Eye (tissue), 1 donor: Measurements from ENCODE around the gene CCP110.

Experiments
- DNase-seq: peaks from one replicate; pipeline ENCODE4 v3.0.0-alpha.2; 2015

Gene CCP110

DNA sequence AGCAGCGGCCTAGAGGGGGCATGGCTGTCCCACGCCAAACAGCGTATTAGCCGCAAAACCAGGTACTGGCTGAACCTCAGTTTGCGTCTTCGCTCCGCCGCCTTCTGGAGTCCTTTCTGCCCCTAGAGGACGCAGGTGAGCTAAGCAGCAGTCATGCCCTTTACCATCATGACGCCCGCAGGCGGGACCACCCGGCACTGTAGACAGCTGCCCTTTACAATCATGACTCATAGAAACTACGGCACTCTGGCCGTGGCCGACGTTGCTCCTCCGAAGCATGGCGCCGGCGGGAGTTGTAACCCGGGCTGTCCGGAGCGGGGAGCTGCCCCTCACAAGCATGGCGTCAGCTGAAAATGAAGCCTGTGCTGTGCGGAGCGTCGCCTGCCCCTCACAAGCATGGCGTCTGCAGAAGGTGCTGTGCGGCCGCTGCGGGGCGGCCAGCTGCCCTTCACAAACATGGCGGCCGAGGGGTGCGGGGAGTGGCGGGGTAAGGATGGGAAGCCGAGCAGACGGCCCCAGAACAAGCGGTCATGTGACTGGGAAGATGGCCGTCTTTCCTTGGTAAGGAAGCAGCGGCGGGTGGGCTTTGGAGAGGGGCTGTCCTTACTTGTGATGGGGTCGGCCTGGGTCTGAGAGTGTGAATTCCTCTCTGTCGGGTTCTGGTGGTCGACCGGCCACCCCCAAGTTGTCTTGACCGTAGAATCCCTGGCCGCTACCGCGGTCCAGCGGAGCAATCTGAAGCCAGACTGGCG is 31.6 kb downstream of the CCP110 start, which contains the start of gene VPS35L:
Gene VPS35L (plus strand): TSS at position 518 of the 752 bp plus-strand sequence. CDS start 27 bp downstream, at position 545.
- DNase-seq: peak; percentile 99

DNA sequence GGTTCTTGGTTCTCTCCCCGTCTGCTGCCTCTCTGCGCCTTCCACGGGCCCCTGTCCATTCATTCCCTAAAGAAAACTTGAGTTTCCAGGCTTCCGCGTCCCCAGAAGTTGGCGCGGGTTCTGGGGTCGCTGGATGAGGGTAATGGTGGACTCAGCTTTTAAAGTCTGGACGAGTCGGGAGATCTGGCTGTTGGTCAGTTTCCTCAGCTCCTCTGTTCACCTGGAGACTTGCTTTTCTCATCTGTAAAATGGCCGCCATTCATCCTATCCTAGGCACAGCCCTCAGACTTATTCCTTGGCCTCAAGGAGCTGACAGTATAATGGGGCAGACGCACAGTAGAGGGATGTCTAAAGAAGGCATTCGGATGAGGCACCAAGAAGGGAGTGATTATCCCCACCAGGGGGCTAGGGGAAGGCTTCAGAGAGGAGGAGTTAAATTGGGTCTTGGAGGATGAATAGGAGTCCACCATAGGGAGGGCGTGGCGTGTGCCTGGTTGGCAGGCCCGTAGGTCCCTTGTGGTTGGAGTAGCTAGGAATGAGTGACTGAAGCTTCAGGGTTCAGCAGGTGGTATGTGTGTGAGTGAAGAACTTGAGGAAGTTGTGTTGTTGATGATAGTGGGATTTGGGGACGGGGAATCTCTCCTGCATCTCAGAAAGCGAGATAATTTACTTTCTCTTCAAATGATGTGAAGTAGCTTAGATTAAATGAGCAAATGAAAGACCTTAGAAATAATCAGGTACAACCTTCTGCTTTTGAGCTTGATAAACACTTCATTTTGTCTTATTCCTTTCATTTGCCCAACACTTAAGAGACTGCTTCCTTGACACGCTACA is 32.4 kb downstream of the CCP110 start:
- no peak for DNase-seq

DNA sequence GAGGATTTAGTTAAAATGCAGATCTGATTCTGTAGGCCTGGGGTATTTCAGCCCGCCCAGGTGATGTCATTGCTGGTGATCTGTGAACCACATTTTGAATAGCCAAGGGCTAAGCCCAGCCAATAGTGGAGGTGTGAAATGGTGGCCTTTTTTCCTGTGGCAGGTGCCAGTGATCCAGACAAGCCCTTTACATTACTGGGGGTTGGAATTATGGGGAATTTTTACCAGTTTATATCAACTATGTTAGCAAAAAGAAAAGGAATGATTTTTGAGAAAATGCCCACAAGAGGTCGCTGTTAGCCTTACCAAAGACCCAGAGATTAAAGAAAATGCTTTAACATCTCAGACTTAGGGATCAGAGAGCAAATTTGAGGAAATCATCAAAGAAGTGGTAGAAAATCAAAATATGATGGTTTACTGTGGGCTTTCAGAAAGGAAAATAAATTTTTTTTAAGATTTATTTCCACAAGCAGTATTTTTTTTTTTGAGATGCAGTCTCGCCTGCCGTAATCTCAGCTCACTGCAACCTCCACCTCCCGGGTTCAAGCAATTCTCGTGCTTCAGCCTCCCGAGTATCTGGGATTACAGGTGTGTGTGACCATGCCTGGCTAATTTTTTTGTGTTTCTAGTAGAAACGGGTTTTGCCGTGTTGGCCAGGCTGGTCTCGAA is 35.6 kb downstream of the CCP110 start:
- peak; percentile 86 for DNase-seq

DNA sequence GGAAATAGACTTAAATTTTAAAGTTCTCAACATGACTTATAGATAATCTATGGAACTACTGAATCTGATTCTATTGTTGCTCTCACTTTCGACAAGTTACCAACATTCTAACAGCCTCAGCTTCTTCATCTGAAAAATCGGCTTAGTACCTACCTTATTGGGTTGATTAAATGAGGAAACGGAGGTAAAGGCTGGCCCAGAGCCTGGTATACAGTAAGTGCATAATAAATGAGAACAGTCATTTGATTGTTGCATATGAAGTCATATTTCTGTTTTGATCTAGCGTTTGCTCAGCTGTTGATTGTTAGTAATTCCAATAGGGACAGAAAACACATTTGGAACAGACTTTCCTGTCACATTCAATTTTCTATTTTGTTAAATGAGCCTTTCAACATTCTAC is 36.3 kb downstream of the CCP110 start:
- no peak for DNase-seq

DNA sequence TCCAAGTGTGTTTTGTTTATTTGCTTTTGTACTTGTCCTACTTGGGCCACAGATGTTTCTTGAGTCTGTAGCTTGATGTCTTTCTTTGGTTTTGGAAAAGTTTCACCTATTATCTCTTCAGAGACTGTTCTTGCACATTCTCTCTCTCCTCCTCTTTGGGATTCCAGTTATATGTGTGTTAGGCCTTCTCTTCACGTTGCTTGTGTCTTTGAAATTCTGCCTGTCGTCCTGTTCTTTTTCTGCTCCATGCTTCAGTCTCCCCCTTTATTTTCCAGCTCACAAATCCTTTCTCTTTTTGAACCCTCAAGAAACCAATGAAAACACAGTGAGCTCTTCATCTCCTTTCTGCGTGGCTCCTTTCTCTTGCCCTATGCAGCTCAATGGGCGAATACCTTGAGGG is 39.6 kb downstream of the CCP110 start:
- peak; percentile 9 for DNase-seq

DNA sequence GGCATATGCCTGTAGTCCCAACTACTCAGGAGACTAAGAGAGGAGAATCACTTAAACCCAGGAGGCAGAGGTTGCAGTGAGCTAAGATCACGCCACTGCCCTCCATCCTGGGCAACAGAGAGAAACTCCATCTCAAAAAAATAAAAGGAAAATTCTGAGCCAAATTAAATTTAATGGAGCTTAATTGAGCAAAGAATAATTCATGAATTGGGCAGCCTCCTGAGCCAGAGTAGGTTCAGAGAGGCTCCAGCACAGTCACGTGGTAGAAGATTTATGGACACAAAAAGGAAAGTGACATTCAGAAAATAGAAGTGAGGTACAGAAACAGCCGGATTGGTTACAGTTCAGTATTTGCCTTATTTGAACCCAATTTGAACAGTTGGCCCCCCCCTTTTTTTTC is 42.6 kb downstream of the CCP110 start:
- no peak for DNase-seq

DNA sequence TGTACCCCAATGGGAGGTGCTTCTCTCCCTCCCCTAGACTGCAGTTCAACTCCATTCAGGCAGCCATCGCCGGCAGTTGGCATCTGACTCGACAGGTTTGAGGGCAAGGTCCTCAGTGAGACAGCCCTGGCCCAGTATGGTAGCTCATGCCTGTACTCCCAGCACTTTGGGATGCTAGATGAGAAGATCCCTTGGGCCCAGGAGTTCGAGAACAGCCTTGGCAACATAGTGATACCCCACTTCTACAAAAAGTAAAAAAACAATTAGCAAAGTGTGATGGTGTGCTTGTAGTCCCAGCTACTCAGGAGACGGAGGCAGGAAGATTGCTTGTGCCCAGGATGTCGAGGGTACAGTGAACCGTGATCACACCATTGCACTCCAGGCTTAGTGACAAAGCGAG is 43.8 kb downstream of the CCP110 start:
- DNase-seq: no peak

DNA sequence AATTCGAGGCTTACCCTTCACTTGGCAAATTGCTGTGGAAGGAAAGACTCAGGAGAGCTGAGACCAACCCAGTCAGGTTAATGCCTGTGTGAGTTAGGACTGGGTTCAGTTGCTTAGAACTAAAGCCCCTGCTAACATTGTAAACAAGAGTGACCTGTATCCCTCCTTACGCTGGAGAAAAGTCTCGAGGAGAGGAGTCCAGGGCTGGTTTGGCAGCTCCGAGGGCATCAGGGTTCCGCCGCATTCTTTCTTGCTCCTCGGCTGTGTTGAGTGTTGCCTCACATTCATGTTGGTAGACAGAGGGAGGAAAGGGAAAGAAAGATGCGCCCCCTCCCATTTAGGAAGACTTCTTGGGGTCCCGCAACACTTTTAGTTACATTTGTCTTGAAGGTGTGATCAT is 50.3 kb downstream of the CCP110 start:
- no peak for DNase-seq

DNA sequence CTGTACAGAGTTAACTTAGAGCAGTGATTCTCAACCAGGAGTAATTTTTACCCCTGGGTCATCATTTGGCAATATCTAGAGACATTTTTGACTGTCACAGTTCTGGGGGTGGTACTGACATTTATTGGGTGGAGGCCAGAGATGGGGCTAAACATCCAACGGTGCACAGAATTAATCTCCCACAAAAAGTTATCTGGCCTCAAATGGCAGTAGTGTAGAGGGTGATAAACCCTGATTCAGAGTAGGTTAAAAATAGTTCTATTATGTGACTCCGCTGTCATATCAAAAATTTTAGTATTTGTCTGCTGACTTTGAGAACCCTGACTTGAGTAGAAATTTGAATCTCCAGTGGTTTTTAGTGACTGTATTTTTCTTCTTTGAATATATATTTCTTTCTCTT is 50.9 kb downstream of the CCP110 start:
- DNase-seq: no peak

DNA sequence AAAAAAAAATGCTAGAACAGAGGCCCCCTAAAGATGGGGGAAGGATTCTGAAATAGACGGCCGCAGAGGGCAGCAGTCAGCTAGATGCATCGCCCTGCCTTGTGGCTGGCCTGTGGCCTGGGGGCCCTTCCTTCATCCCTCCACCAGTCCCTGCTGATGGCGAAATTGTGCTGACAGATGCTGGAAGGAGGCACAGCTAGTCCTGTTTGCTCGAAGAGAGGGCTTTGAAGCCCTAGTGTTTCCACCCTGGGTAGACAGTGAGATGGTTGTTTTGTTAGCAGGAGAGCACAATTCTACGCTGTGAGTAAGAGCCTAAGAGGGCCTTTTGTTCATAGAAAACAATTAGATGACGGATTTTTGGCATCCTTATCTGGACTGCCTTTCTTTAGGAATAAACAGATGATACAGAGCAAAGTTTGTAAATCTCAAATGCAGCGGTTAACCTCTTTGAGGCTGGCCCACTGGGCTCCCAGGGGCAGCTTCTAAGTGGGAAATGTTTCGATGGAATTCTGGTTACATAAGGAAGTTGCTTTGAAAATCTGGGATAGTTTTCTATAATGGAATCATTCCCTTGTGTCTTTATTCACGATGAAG is 54.7 kb downstream of the CCP110 start:
- no peak for DNase-seq

DNA sequence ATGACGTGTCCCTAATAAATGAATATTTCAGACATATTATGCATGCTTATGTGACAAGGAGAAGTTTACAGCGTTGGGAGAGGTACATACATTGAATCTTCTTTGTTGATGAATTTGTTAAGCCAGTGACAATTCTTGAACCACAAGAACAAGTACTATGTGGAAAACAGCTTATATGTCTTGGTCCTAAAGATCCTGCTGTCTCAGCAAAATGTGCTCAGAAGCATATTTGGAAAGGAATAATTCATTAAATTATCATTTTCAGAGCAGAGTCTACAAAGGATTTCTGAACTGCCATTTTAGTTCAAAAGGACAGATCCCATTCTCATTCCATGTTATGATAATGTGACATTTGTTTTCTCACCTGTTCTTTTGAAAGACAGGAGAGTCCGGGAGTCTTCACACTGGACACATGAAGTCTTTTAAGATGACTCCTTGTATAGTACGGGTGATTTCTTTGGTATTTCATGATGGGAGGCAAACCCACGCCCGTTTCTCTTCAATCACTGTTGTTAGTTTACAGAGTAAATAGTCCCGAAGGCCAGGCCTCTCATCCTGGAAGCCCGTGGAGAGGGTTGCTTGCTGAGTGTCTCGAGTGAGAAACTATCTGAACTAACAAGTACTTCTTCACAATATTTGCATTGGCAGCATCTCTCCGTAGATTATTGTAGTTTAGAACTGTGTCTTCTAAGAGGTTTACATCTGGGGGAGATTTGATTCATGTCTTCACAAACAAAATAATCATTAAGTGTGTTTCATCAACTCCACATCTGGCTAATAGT is 58.5 kb downstream of the CCP110 start:
- no peak for DNase-seq

DNA sequence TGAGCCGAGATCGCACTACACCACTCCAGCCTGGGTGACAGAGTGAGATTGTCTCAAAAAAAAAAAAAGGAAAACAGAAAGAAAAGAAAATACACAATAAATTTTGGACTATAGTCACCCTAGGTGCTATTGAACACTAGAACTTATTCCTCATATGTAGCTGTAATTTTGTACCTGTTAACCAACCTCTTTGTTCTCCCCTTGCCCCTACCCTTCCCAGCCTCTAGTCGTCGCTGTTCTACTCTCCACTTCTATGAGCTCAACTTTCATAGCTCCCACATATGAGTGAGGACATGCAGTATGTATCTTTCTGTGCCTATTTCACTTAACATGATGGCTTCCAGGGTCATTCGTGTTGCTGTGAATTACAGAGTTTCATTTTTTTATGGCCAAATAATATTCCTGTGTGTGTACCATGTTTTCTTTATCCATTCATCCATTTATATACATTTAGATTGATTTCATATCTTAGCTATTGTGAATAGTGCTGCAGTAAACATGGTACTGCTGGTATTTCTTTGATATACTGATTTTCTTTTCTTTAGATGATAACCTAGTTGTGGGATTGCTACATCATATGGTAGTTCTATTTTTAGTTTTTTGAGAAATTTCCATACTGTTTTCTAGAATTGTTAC is 60.0 kb downstream of the CCP110 start:
- peak; percentile 78 for DNase-seq

DNA sequence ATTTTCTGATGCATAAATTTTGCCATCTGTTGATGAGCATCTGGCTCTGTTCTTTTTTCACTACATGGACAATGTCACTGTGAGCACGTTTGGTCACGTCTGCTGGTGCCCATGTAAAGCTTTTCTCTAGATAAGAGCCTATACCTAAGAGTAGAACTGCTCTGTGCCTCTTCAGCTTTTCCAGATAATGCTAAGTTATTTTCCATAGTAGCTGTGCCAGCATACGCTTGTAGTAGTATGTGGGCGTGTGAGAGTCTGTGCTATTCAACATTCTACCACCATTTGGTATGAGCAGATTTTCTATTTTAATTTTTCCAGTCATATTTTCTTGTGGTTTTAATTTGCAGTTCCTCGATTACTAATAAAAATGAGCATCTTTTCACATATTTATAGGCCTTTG is 64.9 kb downstream of the CCP110 start:
- peak; percentile 7 for DNase-seq

DNA sequence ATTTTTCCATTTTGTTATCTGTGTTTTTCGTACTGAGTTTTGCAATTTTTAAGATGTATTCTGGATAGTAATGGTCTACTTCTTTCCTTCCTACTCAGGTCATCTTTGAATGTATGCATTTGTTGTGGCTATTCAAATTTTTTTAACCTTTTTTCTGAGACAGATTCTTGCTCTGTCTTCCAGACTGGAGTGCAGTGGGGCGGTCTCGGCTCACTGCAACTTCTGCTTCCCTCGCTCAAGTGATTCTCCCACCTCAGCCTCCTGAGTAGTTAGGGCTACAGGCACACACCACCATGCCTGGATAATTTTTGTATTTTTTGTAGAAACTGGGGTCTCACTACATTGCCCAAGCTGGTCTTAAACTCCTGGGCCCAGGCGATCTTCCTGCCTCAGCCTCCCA is 65.4 kb downstream of the CCP110 start:
- DNase-seq: no peak

DNA sequence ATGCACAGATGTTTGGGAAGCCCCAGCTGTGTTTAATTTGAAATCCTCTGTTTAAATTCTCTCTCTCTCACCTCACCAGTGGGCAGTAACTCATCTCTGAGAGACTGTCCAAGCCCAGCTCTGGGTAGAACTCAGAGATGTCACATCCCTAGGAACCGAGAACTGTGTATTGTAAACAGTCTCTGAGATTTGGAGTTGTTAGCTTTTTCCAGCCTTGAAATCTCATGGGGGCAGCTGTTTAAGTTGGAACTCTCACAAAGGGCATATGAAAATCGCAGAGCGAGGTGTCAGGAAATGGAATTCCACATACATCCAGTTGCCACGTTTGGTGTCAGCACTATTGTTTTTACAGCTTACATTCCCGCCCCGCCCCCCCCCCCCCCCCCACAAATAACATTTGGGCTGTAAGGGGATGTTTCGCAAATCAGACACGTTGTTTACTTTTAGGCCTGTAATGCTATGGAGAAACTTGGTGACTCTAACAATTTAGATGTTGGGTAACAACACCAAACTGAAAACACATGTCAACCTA is 66.1 kb downstream of the CCP110 start:
- peak; percentile 47 for DNase-seq

DNA sequence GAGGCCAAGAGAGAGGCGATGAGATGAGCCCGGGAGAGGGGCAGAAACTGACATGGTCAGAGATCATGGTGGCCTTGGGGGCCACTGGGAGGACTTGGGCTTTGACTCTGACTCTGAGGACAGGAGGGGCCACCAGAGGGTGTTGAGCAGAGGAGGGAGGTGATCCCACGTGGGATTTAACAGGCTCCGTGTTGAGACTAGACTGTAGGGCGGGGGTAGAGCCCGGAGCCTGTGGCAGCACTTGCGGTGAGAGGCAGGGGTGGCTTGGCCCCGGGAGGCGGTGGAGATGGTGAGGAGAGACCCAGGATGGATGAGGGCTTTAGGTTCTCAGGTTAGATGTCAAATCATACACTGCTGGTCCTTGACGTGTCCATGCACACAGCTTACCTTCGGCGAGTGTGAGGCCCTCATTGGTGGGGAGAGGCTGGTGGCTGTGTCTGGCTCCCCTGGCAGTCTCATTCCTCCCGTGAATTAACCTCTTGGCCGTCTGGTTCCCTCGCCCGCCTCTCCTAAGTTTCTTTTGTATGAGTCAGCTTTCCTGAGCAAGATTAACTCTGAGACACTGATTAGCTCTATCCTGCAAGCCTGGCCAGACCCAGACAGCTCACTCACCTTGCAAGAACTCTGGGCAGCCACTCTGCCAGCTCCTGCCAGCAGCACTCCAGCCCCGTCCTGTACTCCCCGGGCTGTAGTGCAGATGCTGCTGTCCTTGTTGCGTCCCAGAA is 71.5 kb downstream of the CCP110 start:
- no peak for DNase-seq

DNA sequence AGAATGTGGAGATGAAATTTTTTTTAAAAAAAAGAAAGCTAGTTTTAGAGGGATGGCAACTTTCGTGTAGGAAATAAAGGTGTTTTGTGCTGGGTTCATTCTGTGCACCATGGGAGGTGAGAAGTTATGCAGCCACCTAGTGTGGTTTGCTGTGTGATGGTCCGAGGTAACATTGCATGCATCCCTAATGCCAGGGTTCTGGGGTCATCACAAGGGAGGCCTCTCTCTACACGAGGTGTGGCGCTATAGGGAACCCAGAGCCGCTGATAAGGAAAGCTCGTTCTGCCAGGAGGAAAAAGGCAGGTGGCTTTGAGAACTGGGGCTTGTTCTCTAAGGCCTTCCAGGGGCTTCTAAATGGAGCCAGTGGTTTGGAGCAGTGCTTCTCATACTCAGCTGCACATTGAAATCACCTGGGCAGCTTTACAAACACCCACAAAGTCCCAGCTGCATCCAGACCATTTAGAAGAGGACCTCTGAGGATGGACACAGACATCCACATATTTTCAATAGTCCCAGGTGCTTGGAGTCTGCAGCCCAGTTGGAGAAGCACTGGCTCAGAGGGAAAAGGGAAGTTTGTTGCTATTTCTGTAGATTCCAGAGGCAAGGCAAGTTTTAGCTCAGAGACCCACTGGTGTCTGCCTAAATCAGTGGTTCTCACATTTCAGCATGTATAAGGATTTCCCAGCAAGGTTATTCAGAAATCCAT is 75.2 kb downstream of the CCP110 start:
- DNase-seq: no peak

DNA sequence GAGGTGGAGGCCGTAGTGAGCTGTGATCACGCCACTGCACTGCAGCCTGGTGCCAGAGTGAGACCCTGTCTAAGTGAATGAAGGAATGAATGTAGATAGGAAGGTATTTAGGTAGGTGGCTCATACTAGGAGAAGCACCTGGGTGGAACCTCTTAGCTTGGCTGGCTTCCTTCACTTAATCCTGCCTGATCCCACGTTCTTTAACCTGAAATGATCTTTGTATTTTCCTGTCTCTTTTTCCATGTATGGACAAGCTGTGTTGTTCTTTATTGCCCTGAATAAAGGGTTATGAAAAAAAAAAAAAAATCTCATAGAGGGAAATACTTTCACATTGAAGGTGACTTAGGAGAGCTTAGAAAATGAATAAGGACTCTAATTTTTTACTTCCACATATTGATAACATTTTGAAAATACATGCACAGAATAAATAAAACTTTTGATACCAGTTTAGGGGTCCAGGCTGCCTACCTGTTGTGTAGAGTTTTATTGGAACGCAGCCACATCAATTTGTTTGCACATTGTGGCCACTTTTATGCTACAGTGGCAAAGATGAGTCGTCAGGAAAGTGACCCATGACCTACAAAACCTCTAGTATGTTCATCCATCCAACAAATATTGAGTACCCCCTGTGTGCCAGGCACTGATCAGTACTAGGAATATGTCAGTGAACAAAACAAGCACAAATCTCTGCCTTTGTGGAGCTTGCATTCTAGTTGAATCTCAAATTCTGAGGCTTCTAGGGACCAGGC is 76.4 kb downstream of the CCP110 start:
- no peak for DNase-seq
